Fibroblast of mammary gland (primary cell): ENCODE measurements around the gene ZFYVE28.

Source experiments
- DNase-seq: peaks from one replicate; pipeline ENCODE4 v3.0.0-alpha.2; 2010; ENCODE audit warnings: low read depth
- H3K4me3 ChIP-seq: 2 replicates; pipeline ENCODE4 v1.5.1; 2011; ENCODE audit warnings: low read depth, mild to moderate bottlenecking, low read length, moderate library complexity; ENCODE audit not compliant: control insufficient read depth
- TF ChIP-seq, protein P1 (sequence below): conservative IDR thresholded peaks from 2 replicates; pipeline ENCODE4 v1.5.1; 2011; ENCODE audit warnings: low read depth, low read length, inconsistent platforms; ENCODE audit not compliant: control insufficient read depth, insufficient read depth

The ZFYVE28 gene

DNA sequence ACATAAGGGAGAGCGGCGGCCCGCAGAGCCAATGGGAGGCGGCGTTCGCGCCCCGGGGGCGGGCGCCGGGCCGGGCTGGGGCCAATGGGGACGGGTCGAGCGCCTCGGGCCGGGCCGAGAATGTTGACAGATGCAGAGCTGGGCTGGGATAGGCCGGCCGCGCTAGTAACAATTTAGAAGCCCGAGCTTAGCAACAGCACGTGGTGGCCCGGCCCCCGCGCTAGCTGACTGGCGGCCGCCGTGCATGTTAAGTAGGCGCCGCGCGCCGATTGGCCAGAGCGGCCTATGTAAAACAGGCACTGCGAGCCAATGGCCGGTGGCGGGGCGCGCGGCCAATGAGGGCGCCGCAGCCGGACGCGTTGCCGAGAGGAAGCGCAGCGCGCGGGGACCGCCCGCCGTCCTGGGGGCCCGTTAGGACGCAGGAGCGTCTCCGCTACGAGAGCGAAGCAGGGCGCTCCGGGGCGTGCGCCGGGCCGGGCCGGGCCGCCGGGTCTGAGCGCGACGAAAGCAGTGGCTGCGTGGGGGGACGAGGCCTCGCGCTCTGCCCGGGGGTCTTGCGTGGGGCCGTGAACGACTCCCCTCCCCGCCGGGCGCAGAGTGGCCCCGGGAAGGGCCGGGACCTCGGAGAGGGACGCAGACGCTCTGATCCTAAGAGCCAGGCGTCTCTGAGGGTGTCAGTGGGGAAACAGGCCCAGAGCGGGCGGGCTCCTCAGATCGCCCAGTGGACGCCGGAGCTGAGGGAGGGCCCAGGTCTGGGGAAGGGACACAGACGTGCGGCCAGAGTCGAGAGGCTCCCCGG lies 156.1 kb downstream of the ZFYVE28 start:
- peak overlapping the region; percentile 55 for H3K4me3 ChIP-seq
- TF ChIP-seq, protein P1, sequence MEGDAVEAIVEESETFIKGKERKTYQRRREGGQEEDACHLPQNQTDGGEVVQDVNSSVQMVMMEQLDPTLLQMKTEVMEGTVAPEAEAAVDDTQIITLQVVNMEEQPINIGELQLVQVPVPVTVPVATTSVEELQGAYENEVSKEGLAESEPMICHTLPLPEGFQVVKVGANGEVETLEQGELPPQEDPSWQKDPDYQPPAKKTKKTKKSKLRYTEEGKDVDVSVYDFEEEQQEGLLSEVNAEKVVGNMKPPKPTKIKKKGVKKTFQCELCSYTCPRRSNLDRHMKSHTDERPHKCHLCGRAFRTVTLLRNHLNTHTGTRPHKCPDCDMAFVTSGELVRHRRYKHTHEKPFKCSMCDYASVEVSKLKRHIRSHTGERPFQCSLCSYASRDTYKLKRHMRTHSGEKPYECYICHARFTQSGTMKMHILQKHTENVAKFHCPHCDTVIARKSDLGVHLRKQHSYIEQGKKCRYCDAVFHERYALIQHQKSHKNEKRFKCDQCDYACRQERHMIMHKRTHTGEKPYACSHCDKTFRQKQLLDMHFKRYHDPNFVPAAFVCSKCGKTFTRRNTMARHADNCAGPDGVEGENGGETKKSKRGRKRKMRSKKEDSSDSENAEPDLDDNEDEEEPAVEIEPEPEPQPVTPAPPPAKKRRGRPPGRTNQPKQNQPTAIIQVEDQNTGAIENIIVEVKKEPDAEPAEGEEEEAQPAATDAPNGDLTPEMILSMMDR, result no peak
- DNase-seq, result peak; percentile 99

DNA sequence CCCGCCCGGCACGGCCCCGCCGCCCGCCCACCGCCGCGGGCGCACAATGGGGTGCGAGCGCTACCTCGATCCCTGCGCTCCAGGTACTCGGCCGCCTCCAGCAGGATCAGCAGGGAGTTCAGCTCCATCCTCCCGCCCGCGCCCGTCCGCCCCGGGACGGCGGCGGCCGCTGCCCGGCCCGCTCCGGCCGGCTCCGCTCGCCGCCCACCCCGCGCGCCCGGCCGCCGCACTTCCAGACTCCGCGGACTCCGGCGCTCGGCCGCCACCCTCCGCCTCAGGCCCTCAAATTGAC lies 156.6 kb downstream of the ZFYVE28 start, which contains the start of gene MXD4:
TSS of gene MXD4 (minus strand) at position 257 of the 292 bp plus-strand sequence. CDS start at position 128, 129 bp downstream.
- no peak for DNase-seq
- peak within 1 kb of the TSS; percentile 83 for H3K4me3 ChIP-seq
- TF ChIP-seq, protein P1, result no peak

DNA sequence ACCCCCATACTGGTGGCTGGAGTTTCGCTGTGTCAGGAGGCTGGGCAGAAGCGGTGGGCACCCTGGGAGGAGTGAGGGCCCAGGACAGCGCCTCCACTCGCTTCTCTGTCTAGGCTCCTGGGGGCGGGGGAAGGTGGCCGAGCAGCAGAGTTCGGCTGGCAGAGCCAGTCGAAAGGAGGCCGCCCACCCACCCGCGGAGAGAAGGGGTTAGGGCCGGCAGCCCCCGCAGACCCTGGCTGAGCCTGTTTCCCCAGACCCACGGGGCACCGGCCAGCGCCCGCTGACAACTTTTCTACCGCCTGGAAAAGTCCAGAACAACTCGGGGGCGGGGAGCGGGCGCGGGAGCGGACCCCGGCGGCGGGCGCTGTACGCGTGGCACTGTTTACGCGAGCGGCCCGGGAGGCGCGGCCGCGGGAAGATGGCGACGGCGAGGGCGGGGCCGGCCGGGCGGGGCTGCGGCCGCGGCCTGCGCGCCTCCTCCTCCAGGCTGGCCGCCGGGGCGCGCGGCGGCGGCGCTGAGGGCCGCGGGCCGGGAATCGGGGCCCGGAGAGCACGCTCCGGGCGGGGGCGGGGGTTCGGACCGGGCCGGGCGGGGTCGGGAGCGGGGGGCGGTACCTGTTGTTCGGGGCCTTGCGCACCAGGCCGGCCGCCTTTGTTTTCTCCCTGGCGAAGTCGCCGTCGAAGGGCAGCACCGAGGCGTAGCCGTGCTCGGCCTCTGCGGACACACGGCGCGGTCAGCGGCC lies 157.2 kb downstream of the ZFYVE28 start:
- peak overlapping the region; percentile 83 for H3K4me3 ChIP-seq
- DNase-seq, result peak; percentile 39
- TF ChIP-seq, protein P1, result no peak

DNA sequence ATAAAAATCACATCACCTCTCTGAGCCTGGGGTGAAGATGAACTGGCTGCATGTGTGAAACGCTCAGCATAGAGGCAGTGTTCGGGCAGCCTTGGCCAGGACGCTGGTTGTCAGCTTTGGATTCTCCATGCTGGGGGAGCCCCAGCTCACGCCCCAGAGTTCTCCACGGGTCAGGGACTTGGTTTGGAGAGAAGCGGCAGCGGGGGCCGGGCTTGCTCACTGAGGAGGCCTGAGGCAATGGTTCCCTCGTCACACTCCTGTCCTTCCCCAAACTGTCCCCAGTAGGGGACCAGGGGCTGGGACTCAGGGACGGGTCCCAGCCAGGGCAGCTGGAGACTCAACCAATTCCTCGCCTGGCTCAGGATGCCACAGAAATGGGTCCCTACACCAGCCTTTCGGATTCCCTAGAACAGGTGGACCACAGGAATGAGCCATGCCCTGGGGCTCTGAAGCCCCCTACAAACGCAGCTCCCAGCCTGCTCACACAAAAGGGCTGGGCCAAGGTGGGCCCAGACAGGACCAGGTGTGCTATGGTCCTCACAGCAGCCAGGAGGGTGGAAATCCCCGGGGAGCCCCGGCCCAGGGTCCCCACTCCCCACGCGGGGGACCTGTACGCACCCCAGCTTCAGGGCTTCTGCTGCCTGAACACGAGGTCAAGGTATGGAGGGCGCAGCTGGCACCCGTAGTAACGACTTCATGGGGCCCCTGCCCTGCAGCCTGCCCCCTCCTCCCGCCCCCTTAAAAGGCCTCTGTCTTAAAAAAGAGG lies 157.9 kb downstream of the ZFYVE28 start:
- peak overlapping the region; percentile 83 for H3K4me3 ChIP-seq
- DNase-seq, result no peak
- TF ChIP-seq, protein P1, result no peak

DNA sequence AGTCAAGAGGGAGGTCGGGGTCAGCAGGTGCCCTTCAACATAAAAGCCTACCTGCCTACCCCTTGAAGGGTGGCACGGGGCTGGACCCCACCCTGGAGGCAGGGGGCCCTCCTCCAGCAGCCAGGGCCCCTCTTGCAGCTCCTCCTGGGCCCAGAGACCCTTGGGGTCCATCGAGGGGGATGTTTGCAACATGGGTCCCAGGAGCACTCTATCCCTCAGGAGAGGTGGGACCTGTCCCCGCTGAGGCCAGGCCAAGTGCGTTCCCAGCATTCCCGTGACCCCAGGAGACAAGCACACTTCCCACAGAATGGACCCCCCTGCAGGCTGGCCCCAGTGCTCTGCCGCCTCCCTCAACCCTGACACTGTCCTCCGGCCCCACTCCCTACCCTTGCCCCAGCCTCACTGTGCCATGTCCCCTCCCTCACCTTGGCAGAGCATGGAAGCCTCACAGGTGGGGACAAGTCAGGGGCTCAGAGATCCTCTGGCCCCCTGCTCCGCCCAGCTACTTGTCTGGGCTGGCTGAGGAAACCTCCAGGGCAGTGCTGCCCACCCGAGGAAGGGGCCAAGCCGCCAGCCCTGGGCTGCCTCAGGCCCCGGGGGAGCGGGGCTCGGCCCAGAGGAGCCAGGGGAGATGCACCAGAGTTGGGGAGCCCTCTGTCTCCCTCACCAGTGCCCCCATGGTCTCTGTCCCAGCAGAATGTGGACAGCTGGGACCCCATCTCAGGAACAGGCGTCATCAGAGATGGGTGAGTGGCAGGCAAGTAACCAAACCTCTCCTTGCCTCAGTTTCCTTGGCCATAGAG lies 158.7 kb downstream of the ZFYVE28 start:
- TF ChIP-seq, protein P1, result no peak
- H3K4me3 ChIP-seq, result peak overlapping the region; percentile 83
- no peak for DNase-seq

DNA sequence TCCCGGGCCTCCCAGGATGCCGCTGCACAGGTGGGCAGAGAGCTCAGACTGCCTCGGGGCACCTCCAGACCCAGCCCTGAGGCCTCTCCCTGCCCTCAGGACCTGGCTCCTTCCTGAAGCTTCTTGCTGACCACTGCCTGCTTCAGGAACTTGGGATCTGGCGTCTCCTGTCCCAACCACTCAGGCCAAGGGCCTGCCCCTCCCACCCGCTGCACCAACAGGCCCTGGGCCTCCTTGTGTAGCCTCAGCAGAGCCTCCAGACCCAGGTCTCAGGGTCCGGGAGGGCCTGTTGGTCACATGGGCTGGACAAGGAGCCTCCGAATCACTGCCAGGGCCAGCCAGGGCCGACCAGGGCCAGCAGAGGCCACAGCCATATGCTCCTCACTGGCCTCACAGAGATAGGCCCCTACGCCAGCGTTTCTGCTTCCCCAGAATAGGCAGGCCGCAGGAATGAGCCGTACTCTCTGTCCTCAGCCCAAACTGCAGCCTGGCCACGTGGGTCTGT lies 159.4 kb downstream of the ZFYVE28 start:
- no peak for DNase-seq
- peak overlapping the region; percentile 83 for H3K4me3 ChIP-seq
- TF ChIP-seq, protein P1, result no peak
